Activated naive CD4-positive, alpha-beta T cell treated with anti-CD3 and anti-CD28 coated beads, Interleukin-2, amount 50 U/mL, for 16 hours (primary cell): ENCODE measurements around the gene ZCWPW1.
"Not testable (repeated sequence)": the region's sequence is repeated elsewhere in the genome, so short reads cannot be mapped to it uniquely, and the experiment has no call there.

Experiments
- DNase-seq: peaks from one replicate; pipeline ENCODE4 v3.0.0-alpha.2; 2020

Gene ZCWPW1

DNA sequence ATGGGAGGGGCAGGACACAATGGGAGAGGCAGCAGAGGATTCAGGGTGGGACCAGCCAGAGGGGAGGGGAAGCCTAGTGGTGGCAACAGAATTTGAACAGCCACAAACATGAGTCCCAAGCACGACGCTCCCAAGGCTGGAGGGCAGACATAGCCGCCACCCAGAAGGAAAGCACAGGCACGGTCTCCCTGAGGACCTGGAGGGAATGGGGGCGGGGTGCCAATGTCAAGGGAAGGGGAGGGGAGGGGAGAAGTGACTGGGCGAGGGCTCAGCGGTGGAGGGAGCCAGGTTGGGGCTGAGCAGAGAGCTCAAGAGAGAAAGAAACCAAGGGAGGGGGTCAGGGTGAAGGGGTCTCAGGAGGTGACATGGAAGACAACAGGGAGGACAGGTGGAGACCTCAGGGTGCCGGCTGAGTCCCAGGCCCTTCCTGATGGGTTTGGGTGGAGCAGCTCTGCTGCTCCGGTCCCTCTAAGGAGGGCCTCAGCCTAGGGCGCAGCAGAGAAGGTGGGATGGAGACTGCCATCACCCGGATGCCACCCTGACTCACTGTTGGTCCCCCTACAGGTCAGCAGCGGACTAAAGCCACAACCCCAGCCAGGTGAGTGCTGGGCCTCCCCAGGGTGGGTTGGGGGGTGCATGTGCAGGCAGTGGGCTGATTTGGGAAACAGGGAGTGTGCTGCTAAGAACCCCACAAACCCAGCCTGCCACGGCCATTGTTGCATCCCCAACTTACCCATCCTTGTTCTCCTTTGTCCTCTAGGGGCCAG, 31.0 kb downstream of the ZCWPW1 start:
- DNase-seq: no peak

DNA sequence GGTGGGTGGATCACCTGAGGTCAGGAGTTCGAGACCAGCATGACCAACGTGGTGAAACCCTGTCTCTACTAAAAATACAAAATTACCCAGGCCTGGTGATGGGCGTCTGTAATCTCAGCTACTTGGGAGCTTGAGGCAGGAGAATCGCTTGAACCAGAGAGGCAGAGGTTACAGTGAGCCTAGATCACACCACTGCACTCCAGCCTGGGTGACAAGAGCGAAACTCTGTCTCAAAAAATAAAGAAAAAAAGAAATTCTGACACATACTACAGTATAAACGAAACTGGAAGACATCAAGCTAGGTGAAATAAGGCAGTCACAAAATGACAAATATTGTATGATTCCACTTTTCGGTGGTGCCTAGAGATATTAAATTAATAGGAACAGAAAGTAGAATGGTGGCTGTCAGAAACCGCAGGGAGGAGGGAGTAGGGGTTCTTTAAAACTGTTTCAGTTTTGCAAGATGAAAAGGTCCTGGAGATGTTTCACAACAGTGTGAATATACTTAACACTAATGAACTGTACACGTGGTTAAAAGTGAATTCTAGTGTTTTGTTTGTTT, 32.0 kb downstream of the ZCWPW1 start:
- DNase-seq: peak; percentile 62

DNA sequence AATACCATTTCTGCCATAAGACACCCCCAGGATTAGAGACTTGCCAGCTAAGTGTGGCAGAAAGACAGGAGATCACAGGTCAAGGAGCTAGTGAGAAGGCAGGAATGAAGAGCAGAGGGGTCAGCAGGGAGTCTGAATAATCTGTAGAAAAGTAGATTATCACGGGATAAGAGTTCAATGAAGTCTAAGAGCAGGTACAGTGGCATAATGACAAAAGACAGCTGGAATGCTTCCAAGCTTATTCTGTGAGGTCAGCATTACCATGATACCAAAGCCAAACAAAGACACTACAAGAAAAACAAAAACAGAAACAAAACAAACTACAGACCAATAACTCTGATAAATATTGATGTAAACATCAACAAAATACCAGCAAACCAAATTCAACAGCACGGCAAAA, 34.4 kb downstream of the ZCWPW1 start:
- DNase-seq: no peak

DNA sequence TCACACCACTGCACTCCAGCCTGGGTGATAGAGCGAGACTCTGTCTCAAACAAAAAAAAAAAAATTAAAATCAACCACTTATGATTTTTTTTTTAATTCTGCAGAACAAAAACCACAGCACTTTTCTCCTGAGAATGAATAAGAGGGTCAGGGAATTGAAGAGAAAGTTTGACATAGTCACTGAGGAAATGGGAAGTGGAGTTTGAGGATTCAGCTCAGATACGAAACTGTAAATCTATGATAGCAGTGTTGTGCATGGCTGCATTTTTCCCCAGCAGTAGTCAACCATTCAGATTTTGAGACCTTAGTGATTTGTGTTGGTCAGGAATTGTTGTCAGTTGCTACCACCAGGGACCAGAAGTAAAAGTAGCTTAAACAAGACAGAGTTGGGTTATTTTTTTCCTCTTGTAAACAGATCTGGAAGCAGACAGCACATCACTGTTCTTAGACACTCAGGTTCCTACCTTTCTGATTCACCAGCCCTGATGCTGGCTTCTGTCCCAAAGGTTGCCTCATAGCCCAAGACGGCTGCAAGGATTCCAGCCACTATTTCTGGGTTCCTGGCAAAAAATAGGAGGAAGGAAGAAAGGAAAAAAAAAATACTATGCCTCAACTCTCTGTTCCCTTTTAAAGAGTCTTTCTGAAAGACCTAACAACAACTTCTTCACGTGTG, 35.1 kb downstream of the ZCWPW1 start:
- no peak for DNase-seq

DNA sequence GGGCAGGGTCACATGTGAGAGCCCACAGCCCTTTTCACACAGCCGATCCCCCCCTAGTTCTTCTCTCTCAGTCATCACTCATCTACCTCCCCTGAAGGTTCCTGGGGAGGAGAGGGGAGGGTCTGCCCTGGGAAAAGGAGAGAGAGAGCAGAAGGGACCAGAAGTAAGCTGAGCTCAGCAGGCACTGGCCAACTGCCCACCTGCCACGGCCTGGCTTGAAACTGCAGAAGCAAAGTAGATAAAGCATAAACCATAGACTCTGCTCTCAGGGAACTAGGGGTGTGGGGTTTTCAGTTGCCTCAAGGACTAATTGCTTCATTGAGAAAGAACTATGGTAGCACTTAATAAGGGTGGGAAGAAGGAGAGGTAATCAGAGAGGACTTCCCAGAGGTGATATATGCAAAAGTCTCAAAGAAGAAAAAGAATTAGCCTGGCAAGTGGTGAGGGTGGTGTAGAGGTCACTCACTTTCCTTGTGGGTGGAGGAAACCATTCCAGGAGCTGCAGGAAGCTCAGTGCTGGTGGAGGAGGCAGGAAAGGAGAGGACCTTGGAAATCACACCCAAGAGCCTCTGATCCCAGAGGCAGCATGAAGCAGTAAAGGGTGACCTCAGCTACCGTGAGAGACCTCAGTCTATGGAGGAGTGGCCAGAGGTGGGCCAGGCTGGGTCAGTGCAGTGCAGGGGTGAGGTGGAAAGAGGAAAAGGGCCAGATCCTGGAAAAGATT, 38.1 kb downstream of the ZCWPW1 start:
- no peak for DNase-seq

DNA sequence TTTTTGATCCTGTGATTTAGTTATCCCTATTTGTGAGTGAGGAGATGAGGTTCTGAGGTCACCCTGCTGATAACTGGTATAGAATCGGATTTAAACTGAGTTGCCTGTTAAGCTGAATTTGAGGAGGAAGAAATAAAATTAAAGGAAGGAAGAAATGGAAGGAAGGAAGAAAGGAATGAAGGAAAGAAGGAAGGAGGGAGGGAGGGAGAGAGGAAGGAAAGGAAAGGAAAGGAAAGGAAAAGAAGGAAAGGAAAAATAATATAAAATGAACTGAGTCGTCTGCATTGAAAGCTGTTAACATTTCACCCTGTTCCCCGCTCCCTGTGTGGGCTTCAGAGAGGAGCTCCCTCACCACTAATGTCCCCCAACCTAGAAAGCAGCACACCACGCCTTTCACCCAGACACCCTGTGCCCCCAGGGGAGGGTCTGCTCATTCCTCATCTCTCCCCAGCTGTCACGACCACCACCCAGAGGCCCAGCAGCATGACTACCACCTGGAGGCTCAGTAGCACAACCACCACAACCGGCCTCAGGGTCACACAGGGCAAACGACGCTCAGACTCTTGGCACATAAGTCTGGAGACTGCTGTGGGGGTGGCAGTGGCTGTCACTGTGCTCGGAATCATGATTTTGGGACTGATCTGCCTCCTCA, 38.9 kb downstream of the ZCWPW1 start:
- no peak for DNase-seq

DNA sequence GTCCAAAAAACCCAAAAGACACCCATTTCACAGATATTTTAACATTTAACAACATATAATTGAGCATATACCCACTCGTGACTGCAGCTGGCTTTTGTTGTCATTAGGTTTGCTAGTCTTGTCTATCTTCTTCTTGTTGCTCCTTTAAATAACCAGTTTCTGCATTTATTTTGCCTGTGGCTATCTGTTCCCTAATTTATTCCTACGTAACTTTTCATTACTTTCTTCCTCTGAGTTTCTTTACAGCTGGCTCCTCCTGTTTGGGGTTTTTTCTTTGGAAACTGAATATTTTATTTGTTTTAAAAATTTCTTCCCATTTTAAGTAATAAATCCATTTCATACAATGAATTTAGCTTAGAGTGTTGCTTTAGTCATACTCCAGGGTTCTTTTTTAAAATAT, 40.8 kb downstream of the ZCWPW1 start:
- DNase-seq: no peak

DNA sequence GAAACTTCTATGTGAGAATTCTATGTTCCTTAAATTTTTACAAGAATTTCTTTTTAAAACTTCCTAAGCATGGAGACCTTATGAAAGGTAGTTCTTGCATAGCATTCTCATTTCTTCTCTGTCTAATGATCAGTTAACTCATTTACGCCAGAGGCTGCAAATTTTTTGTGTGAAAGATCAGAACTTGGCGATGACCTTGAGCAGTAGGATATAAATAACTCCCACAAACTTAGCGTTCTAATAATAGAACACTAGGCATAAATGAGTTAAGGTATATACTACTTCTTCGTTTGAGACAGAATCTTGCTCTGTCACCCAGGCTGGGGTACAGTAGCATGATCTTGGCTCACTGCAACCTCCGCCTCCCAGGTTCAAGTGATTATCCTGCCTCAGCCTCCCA, 41.6 kb downstream of the ZCWPW1 start:
- no peak for DNase-seq

DNA sequence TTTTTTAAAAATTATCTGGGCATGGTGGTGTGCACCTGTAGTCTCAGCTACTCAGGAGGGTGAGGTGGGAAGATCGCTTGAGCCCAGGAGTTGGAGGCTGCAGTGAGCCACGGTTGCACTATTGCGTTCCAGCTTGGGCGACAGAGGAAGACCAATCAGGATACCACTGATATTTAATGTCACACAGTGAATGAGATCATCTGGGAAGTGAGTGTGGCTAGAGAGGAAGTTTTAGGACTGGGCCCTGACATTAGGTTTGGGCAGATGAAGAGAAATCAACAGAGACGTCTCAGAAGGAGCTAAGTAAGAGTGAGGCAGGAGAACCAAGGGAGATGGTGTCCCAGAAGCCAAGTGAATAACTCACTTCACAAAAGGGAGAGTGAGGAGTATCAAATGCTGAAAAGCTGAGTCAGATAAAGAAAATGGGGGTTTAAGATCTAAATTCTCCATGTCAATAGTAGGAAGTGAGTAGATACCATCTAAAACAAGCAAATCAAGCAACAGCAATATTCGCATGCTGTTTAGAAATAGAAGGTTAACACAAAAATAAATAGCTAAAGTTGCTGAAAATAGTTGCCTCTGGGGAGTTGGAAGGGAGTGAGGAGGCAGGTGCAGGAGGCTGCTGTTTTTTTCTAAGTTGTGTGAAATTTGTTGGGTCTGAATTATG, 43.7 kb downstream of the ZCWPW1 start:
- no peak for DNase-seq

DNA sequence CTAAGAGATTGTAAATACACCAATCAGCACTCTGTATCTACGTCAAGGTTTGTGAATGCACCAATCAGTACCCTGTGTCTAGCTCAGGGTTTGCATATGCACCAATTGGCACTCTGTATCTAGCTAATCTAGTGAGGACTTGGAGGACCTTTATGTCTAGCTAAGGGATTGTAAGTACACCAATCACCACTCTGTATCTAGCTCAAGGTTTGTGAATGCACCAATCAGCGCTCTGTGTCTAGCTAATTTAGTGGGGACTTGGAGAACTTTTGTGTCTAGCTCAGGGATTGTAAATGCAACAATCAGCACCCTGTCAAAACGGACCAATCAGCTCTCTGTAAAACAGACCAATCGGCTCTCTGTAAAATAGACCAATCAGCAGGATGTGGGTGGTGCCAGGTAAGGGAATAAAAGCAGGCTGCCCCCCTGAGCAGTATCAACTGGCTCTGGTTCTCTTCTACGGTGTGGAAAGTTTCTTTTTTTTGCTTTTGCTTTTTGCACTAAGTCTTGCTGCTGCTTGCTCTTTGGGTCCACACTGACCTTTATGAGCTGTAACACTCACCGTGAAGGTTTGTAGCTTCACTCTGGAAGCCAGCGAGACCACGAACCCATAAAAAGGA, 46.2 kb downstream of the ZCWPW1 start:
- not testable (repeated sequence) for DNase-seq

DNA sequence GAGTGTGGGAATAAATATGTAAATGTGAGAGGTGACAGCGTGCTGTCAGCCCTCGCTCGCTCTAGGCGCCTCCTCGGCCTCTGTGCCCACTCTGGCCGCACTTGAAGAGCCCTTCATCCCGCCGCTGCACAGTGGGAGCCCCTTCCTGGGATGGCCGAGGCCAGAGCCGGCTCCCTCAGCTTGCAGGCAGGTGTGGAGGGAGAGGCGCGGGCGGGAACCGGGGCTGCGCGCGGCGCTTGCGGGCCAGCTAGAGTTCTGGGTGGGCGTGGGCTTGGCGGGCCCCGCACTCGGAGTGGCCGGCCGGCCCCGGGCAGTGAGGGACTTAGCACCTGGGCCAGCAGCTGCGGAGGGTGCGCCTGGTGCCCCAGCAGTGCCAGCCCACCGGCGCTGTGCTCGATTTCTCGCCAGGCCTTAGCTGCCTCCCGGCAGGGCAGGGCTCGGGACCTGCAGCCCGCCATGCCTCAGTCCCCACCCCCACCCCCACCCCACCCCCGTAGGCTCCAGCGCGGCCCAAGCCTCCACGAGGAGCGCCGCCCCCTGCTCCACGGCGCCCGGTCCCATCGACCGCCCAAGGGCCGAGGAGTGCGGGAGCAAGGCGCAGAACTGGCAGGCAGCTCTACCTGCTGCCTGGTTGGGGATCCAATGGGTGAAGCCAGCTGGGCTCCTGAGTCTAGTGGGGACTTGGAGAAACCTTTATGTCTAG, 46.8 kb downstream of the ZCWPW1 start:
- not testable (repeated sequence) for DNase-seq

DNA sequence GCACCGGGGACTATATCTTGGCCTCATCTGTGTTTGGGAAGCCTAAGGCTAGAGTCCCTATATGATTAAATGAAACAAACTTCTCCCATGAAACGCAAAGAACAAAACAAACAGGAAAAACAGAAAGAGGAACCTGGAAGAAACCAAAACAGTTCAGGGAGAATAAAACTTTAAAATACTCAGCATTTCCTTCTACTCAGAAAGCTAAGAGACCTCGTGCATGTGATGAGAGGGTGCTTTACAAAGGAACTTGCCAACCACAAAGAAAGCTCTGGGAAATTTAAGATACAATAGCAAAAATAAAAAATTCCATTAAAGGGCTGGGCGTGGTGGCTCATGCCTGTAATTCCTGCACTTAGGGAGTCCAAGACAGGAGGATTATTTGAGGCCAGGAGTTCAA, 48.3 kb downstream of the ZCWPW1 start:
- no peak for DNase-seq

DNA sequence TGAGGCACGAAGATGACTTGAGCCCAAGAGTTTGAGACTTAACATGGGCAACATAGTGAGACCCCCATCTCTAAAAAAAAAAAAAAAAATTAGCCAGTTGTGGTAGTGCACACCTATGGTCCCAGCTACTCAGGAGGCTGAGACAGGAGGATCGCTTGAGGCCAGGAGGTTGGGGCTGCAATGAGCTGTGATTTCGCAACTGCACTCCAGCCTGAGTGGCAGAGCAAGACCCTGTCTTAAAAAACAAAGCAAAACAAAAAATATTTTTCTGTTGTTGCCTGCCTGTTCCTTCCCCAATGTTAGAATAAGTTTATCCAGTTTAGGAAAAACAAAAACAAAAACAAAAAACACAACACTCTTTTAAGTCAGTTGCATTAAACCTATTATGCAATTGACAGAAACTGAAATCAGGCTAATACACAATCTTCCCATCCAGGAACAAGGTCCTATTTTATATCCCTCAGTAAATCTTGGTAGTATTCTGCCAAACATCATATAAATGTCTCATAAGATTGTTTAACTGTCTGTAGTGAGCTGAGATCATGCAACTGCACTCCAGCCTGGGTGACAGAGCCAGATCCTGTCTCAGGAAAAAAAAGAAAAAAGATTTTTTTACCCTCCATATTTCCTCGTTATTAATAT, 50.3 kb downstream of the ZCWPW1 start:
- DNase-seq: no peak

DNA sequence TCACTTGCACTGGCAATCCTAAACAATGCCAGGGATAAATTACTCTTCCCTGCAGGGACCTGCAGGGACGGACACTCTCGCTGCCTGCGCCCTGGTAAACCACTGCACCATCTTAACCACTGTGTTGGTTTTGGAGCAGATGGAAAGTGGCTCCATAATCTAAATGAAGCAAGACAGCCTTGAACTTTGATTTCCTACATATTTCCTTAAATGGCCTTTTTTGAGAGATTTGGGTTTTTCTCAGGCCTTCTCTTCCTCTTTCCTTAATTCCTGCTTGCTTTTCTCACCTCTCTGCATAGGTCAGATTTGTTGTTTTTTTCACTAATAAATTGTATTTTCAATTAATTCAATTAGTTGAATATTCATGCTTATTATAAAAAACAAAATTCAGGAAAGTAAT, 52.4 kb downstream of the ZCWPW1 start:
- no peak for DNase-seq

DNA sequence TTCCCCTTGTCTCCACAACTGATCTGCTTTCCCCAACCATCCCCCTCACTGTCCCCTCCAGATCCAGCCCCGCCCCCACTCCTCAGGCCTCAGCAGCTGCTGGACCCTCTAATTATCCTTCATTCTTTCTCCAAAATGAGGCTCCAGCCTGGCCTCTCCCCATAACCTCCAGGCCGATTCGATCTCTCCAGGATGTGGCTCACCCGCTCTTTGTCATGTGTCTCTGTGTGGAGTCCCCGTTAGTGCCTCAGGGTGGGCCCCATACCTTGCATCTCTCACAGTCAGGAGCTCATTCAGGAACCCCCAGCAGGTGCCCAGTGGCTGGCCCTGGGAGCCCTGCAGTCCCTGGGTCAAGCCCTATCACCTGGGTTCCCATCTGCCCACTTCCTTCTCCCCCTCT, 53.9 kb downstream of the ZCWPW1 start:
- DNase-seq: no peak

DNA sequence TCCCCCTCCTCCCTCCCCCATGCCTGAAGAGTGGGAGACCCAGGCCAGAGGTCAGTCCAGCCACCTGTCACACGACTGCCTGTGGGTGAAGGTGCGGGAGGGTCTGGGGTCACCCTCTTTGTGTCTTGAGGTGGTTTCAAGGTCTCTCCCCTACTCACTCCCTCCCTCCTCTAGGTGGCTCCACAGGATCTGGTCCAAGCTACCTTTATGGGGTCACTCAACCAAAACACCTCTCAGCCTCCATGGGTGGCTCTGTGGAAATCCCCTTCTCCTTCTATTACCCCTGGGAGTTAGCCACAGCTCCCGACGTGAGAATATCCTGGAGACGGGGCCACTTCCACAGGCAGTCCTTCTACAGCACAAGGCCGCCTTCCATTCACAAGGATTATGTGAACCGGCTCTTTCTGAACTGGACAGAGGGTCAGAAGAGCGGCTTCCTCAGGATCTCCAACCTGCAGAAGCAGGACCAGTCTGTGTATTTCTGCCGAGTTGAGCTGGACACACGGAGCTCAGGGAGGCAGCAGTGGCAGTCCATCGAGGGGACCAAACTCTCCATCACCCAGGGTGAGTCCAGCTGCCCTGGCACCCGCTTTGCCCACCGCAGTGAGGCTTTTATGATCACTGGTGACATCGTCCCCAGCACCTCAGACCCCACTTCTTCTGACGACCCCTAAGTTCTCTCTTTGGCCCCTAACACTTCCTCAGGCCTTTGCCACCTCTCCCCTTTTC, 54.5 kb downstream of the ZCWPW1 start:
- not testable (repeated sequence) for DNase-seq

DNA sequence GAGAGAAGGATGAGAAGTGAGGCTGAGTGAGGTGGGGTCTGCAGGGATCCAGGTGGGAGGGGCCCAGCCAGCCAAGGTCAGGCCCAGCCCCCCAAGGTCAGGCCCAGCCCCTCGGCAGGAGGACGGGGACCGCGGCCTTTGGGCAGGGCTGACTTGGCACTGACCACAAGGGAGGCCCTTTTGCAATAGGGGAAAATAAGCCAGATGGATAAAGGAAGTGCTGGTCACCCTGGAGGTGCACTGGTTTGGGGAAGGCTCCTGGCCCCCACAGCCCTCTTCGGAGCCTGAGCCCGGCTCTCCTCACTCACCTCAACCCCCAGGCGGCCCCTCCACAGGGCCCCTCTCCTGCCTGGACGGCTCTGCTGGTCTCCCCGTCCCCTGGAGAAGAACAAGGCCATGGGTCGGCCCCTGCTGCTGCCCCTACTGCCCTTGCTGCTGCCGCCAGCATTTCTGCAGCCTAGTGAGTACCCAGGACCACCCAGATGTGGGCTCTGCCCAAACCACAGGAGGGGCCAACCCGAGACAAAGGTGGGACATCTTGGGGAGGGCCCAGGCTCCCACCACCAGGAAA, 55.2 kb downstream of the ZCWPW1 start, which contains the start of gene PILRA:
Gene PILRA, plus strand, starts transcription at position 227 of the 571 bp plus-strand sequence. Its CDS starts 170 bp downstream, at position 397.
- DNase-seq: no peak

DNA sequence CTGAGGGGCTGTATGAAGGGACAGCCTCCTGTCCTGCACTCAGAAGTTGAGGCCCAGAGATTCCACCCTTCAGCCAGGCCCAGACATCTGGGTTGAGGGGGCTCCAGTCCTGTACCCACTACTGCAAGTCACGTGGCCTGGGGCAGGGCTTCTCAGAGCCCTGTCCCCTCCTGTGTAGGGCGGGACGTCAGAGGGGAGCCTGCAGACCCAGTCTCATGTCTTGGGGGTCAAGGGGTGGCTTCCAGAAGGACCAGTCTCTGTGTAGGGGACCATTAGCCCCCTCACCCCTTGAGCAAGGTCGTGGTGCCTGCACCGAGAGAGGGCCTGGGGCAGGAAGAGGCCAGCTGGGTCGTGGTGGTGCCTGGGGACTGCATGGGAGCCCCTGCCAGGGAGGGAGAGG, 55.8 kb downstream of the ZCWPW1 start:
- no peak for DNase-seq

DNA sequence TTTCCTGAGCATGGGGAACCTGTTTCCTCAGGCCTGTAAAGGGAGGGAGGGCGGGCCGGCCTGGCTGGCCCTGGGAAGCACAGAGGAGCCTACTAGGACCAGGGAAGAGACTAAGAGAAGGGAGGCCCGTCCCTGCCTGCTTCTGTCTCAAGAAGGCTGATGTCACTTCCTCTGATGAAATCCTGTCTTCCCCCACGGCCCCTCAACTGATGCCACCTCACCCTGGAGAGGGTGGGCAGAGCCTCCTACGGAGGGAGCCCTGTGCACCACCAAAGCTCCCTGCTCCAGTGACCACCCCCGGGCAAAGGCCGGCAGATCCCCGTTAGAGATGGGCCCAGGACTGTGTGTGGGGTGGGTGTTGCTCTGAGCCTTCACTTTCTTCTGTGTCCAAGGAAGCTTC, 56.2 kb downstream of the ZCWPW1 start:
- DNase-seq: no peak
